HG03432 (cell line): ENCODE measurements around the gene MT1F.
"Not testable (repeated sequence)": the region's sequence is repeated elsewhere in the genome, so short reads cannot be mapped to it uniquely, and the experiment has no call there.

Experiments used
- ATAC-seq: cut with Tn5 transposase; IDR thresholded peaks from one replicate; pipeline ENCODE4 v1.9.1; 2021; ENCODE audit warnings: mild to moderate bottlenecking, moderate library complexity; ENCODE audit not compliant: unreplicated experiment

MT1F gene

DNA sequence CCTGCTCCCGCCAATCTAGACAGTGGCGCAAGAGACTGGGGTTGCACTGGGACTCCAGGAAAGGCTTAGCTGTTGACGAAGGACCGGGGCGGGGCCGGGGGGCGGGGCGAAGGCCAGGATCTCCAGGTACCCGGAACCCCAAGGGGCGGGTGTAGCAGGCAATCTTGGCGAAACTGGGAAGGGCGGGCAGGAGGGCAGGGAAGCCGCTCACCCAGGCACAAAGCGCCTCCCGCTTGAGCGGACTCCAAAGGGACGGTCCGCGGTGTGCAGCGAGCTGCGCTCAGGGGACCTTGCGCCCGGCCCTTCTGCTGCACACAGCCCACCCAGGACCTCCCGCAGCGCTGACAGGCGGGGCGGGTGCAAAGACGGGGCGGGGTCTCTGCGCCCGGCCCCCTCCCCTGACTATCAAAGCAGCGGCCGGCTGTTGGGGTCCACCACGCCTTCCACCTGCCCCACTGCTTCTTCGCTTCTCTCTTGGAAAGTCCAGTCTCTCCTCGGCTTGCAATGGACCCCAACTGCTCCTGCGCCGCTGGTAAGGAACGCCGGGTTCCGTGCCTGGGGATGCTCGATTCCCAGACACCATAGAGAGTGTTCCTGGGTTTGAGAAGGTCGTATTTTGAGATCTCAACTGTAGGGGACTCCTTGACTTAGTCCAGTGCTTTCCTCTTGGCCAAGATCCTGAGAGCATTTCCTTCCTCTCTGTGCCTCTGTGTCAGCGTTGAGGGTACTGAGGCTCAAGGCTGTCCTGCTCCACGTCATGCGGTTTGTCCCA is at the start of gene MT1F:
MT1F (plus strand) TSS at position 405 of the 772 bp plus-strand sequence; CDS start at position 505, 100 bp downstream.
- ATAC-seq = peak; percentile 57

DNA sequence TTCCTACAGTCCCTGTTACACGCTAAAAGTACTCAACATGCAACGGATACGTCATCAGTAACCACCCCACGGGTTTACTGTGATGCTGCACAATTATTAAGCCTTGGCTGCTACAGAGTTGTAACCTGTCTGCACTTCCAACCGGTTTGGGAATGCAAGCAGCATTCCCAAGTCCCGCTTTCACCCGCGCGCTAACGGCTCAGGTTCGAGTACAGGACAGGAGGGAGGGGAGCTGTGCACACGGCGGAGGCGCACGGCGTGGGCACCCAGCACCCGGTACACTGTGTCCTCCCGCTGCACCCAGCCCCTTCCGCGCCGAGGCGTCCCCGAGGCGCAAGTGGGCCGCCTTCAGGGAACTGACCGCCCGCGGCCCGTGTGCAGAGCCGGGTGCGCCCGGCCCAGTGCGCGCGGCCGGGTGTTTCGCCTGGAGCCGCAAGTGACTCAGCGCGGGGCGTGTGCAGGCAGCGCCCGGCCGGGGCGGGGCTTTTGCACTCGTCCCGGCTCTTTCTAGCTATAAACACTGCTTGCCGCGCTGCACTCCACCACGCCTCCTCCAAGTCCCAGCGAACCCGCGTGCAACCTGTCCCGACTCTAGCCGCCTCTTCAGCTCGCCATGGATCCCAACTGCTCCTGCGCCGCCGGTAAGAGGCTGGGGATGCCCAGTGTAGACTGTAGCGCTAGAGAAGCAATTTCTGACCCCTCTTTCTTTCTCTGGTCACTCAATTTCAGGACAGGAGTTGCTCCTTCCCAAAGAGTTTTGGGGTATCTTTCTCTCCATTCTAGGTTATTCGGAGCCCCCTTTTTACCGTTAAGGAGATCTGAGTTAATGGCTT is 49.5 kb upstream of the MT1F start, which contains the start of gene MT2A:
MT2A (plus strand) TSS at position 542 of the 833 bp plus-strand sequence; CDS start at position 614, 72 bp downstream.
- peak; percentile 93 for ATAC-seq

DNA sequence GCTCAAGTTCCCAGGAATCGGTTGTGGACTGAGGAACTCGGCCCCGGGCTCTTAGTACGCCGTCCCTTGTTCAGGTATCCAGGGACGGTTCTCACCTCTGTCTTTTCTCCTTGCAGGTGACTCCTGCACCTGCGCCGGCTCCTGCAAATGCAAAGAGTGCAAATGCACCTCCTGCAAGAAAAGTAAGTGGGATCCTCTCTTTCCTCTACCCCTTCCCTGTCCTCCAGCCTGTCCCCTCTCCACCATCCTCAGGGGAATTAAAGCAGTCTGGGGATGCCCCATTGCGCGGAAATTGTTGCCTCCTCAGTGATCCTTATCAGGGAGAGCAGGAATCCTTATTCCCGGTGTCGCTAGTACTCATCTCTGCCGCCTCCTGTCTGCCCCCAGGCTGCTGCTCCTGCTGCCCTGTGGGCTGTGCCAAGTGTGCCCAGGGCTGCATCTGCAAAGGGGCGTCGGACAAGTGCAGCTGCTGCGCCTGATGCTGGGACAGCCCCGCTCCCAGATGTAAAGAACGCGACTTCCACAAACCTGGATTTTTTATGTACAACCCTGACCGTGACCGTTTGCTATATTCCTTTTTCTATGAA is 48.8 kb upstream of the MT1F start:
- no peak for ATAC-seq

DNA sequence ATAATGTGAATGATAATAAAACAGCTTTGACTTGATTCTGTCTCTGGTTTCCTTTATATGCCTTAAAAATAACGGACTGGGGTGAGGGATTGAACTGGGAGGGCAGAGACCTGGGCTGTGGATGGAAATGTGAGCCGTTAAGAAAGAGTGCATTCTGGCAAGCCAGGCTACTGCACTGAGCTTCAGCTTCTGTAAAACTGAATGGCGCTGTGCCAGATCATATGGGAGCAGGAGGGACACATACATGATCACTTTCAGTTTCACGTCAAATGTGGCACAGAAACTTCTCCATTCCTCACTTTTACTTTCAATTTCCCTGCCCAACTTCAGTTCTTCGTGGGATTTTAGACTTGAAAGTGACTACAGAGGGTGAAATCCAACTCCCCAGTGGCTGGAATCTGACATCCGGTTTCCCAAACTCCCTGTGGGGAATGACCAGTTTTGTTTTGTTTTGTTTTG is 48.3 kb upstream of the MT1F start:
- peak; percentile 33 for ATAC-seq

DNA sequence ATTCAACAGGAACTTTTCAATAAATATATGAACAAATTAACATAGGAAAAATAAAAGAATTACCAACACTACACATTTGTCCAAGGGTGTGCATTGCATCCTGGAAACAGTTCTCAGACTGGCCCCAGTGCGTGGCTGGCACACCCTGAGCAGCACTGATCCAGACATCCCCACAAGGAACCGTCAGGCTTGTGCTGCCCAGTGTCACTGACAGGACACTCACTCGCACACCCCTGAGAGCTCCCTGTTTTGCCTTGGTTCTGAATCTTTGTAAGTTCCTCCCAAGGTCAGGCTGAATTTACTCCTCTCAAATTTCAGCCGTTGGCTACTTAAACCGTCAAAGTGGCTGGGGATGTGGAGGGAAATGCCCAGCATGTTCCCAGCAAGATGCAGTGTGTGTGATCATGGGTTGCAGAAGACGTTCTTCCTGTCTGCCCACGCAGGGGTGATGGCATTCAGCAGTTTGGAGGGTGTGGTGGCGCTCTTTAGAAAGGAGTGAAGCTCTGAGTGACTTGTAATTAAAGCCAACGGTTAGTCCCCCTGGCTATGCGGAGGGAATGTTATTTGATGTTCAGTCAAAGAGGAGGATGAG is 47.6 kb upstream of the MT1F start:
- peak; percentile 18 for ATAC-seq

DNA sequence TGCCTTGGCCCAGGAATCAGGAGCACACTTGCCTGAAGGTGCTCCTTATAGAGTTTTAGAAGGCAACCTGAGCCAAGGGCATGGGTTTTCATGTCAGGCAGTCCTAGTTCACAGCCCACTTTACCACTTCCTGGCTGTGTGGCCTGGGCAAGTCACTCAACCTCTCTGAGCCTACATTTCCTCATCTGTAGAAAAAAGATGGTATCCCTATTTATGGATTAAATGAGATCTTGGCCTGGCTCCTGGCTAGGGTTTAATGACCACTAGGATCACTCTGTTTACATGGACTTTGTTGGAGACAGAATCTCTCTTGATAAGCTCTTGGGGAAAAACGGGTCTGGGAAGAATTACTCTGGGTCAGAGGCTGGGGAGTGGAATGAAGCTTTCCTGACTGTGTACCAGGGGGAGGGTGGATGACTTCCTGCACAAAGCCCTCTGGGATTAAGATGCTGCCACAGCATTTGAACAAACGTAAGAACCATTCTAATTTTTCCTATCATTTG is 47.1 kb upstream of the MT1F start:
- ATAC-seq = no peak

DNA sequence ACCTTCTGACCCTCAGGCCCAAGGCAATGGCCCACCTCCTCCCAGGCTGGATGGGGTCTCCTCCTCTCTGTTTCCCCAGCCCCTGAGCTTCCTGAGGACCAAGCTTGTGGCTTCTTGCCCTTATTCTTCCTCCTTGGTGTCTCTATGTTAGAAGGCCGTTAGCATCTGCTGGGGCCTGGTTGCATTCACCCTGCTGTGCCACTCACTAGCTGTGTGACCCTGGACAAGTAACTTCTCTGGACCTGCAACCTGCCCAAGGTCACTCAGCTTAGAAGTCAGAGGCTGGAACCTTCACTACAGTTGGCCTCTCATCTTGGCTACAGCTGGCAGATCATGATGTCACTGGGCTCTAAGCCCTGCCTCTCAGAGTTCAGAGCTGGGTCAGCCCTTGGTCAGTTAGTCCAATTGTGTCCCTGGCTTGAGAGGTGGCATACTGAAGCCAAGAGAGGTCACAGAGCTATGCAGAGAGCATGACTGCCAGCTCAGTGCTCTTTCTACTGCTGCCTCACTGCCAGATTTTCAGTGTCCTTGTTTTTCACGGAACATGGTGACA is 46.4 kb upstream of the MT1F start:
- ATAC-seq = no peak

DNA sequence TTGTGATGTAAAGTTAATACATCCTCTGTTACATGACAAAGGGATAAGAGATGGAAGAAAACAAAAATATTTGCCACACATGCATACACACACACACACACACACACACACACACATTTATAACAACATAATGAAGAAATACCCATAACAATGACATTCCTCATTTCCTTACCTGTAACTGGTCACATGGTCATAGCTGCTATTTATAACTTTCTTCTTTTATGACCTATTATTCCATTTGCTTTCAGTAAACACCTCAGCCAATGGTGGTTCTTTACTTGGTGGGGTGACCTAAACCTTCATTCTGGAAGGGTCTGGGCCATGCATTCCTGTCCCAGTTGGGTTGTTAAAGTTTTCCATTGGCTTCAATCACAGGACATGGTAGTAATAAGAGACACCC is 44.1 kb upstream of the MT1F start:
- no peak for ATAC-seq

DNA sequence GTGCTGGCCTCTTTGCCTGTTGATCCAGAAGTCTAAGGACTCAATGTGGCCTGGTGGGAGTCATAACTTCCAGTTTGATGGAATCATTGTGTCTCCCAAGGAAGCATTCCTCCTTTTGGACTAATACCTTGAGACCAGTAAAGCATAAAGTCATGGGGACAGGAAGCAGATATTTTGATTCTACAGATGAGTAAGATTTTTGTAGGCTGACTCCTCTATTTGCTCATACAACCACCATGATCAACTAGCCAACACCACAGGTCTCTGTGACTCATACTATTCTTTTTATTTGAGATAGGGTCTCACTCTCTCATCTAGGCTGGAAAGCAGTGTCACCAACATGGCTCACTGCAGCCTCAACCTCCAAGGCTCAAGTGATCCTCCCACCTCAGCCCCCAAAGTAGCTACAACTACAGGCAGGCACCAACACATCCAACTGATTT is 43.2 kb upstream of the MT1F start:
- no peak for ATAC-seq

DNA sequence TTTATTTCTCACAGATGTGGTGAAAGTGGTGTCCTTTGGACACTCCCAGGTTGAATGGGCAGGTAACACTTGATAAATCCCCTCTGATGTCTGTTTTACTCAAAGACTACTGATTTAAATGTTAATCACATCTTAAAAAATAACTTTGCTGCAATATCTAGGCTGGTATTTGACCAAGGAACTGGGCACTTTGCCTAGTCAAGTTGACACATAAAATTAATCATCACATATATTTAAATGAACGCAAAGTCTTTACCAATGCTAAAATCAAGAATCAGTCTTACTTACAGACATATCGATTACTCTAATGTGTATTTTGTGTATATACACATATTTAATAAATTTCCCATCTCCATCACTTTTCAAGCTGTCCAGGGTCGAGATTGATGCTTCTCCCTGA is 42.4 kb upstream of the MT1F start:
- no peak for ATAC-seq

DNA sequence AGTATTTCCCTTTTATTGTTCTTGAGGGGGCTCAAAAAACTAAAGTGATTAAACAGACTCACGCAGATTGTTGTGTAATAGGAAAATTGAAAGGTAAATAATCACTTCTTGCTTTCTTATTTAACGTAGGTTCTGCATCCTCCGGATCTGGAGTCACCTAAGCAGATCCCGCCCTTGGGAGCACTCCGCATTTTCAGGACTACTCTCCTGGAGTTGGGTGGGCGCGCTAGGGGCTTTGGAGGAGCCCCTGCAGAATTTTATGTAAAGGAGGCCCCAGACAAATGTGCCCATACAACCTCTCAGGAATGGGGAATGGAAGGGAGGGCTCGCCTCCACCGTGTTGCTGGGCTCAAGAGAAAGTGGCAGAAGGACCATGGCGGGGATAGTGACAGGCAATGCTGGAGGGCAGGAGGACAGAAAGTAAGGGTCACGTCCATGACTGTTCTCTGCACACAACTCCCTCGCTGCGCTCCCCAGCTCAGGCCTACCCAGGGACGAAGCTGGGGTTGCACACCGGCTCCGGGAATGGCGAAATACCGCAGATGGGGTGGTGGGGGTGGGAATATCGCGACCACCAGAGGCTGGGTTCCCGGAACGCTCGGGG is 41.0 kb upstream of the MT1F start:
- ATAC-seq = no peak

DNA sequence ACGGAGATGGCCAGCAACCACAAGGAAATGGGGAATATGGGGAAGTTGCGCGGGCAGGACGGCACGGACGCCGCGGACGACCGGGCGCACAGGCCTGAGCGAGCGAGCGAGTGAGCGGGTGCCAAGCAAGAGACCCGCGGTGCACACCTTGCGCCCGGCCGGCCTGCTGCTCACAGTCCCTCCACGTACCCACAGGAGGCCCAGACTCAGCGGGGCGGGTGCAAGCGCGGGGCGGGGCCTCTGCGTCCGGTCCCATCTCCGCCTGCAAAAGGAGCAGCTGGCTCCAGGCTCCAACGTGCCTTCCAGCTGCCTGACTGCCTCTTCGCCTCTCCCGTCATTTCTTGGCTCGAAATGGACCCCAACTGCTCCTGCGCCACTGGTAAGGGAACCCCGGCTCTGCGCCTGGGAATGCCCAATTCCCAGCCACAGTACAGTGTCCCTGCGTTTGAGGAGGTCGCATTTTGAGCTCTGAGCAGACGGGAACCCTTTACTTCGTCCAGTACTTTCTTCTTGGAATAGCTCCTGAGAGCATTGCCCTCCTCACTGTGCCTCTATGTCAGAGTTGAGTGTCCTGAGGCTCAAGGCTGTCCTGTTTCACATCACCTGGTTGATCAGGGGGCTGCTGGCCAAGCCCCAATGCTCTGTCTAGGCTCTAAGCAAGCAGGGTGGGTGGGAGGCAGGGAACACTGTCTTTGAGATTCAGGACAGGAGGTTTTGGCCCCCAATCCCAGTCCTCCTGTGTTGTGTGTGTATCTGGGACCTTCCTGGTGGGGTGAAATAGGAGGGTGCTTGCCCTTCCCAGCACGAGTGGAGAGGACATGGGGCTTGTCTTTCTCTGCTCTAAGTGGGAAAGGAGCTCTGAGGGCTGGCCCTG is 40.3 kb upstream of the MT1F start:
- ATAC-seq = peak; percentile 69

DNA sequence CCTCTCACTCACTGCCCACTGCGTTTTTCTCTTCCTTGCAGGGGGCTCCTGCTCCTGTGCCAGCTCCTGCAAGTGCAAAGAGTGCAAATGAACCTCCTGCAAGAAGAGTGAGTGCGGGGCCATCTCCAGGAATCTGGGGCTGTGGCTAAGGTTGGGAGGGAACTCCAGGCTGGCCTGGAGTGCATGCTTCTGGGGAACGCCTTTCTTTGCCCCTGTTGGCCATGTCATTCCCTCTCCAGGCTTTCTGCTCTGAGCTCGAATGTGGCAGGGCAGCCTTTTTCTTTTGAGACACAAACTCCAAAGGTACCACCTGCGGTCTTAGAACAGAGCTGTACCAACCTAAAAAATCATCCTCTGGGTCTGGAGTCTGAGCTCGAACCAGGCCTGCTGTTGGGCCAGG is 39.6 kb upstream of the MT1F start:
- no peak for ATAC-seq

DNA sequence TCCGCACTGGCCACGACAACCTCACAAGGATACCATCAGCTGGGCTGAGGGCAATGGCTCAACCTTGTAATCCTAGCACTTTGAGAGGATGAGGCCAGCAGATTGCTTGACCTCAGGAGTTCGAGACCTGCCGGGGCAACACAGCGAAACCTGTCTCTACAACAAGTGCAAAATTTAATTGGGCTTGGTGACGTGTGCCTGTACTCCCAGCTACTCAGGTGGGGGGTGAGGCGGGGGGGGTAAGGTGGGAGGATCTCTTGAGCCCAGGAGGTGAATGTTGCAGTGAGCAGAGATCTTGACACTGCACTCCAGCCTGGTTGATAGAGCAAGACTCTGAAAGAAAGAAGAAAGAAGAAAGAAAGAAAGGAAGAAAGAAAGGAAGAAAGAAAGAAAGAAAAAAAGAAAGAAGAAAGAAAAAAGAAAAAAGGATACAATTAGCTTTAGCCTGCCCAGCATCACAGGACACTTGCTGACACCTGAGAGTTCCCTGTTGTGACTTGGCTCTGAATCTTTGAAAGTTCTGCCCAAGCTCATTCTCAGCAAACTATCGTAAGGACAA is 37.3 kb upstream of the MT1F start:
- ATAC-seq = no peak

DNA sequence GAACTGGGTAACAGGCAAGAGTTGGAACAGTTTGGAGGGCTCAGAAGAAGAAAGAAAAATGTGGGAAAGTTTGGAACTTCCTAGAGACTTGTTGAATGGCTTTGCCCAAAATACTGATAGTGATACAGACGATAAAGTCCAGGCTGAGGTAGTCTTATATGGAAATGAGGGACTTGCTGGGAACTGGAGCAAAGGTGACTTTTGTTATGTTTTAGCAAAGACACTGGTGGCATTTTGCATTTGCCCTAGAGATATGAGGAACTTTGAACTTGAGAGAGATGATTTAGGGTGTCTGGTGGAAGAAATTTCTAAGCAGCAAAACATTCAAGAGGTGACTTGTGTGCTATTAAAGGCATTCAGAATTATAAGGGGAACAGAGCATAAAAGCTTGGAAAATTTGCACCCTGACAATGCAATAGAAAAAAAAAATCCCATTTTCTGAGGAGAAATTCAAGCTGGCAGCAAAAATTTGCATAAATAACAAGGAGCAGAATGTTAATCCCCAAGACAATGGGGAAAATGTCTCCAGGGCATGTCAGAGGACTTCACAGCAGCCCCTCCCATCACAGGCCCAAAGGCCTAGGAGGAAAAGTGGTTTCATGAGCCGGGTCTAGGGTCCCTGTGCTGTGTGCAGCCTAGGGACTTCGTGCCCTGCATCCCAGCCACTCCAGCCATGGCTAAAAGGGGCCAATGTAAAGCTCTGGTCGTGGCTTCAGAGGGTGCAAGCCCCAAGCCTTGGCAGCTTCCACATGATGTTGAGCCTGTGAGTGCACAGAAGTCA is 35.9 kb upstream of the MT1F start:
- ATAC-seq = not testable (repeated sequence)

DNA sequence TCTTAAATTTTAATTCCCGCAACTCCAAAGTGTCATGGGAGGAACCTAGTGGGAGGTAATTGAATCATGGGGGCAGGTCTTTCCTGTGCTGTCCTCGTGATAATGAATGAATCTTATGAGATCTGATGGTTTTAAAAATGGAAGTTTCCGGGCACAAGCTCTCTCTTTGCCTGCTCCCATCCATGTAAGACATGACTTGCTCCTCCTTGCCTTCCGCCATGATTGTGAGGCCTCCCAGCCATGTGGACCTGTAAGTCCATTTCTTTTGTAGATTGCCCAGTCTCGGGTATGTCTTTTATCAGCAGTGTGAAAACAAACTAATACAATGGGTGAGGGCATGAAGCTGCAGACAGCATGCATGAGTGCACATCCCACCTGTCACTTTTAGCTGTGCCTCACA is 34.6 kb upstream of the MT1F start:
- ATAC-seq = not testable (repeated sequence)

DNA sequence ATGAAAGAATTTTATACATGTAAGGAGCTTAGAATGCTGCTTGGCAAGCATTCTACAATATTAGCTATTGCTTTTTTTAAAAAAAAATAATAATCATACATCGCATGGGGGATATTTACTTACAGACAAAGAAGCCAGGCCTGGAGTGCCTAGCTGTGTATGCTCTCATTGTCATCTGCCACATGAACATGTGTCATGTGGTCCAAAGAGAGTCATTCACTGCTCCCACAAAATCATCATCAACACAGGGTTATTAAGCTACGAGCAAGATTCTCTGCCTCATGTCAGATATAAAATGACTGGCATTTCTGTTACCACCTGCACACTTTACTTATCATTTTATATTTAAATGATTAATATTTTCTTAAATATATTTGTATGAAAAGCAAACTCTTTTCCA is 34.1 kb upstream of the MT1F start:
- no peak for ATAC-seq
